K562 (cell line): Measurements from ENCODE around the gene DYNC1I2.

Experiments used
- E2F3 ChIP-seq: fragments of 250-450 bp; sonication (Bioruptor Pico); IDR thresholded peaks from 2 replicates; pipeline ENCODE4 v1.4.0; 2020; ENCODE audit warnings: mild to moderate bottlenecking
- E2F4 ChIP-seq: sonication (generic); formaldehyde crosslinking; IDR thresholded peaks from 2 replicates; pipeline ENCODE4 v1.8.0; 2022; ENCODE audit warnings: mild to moderate bottlenecking, low read depth, missing genetic modification reagents
- JUND ChIP-seq, 2 experiments: IDR thresholded peaks; 2 replicates in 1 of 2; 3 replicates in 1 of 2; pipeline ENCODE4 v1.6.1; 2011; ENCODE audit warnings: borderline replicate concordance in 2 of 2, low read depth in 2 of 2, low read length in 2 of 2, improper control_type of control experiment in 1 of 2, missing biosample characterization in 1 of 2, missing genetic modification characterization in 1 of 2, missing genetic modification reagents in 1 of 2
- ZNF217 ChIP-seq: sonication (generic); formaldehyde crosslinking; IDR thresholded peaks from 2 replicates; pipeline ENCODE4 v1.8.0; 2022; ENCODE audit warnings: mild to moderate bottlenecking, missing genetic modification reagents

GRCh38 chr2:171670655-171671054, 16.6 kb upstream of the DYNC1I2 start:
- no peak for TF ChIP-seq ZNF217 (CRISPR knock-in tag)
- TF ChIP-seq JUND (IDR thresholded peaks at IDR 0.05; ENCODE audit: borderline replicate concordance, low read depth, low read length) = no peak
- TF ChIP-seq JUND (tag; IDR thresholded peaks at IDR 0.05; ENCODE audit: borderline replicate concordance, low read depth, low read length) = no peak
- no peak for TF ChIP-seq E2F3 (CRISPR knock-in tag)
- no peak for TF ChIP-seq E2F4
